ENCODE data around the gene TMEM225B. TPM values are rescaled to one million over a fixed set of nuclear protein-coding genes. Genes with fewer than 3 reads are reported as not detected.
"Not testable (repeated sequence)": the region's sequence is repeated elsewhere in the genome, so short reads cannot be mapped to it uniquely, and the experiment has no call there.

The TMEM225B gene
- not detected for total RNA-seq

- no peak for FAIRE-seq
- no peak for DNase-seq (ENCODE audit: low spot score in 2 of 2)
Observed at GRCh38 chr7:99597762-99598501, at the start of gene TMEM225B. TMEM225B (plus strand) TSS chr7:99598267; CDS start chr7:99604389, 6,122 bp downstream.

GRCh38 chr7:99549545-99549944 lies 48.5 kb upstream of the TMEM225B start:
- not testable (repeated sequence) for FAIRE-seq; DNase-seq (ENCODE audit: low spot score in 2 of 2)

GRCh38 chr7:99551334-99551733 lies 46.7 kb upstream of the TMEM225B start:
- no peak for FAIRE-seq
- DNase-seq (ENCODE audit: low spot score in 2 of 2) = peak in 1 of 2 donors; percentile 7

GRCh38 chr7:99551767-99552463 lies 46.2 kb upstream of the TMEM225B start, which contains the start of gene FAM200A:
FAM200A (minus strand) TSS chr7:99552114; CDS start chr7:99548407, 3,707 bp downstream.
- FAIRE-seq (no peak), DNase-seq (ENCODE audit: low spot score in 2 of 2) (peak; percentile 87 to 94)

- FAIRE-seq = no peak
- DNase-seq (ENCODE audit: low spot score in 2 of 2) = no peak
Observed at GRCh38 chr7:99553039-99553438, 45.0 kb upstream of the TMEM225B start.

- FAIRE-seq (no peak), DNase-seq (ENCODE audit: low spot score in 2 of 2) (no peak)
Observed at GRCh38 chr7:99554939-99555338, 43.1 kb upstream of the TMEM225B start.

GRCh38 chr7:99557196-99557607 lies 40.9 kb upstream of the TMEM225B start:
- FAIRE-seq = no peak
- no peak for DNase-seq (ENCODE audit: low spot score in 2 of 2)

GRCh38 chr7:99557940-99558305 lies 40.1 kb upstream of the TMEM225B start:
- DNase-seq (ENCODE audit: low spot score in 2 of 2) (no peak), FAIRE-seq (no peak)

GRCh38 chr7:99558306-99559174 lies 39.5 kb upstream of the TMEM225B start, which contains the start of gene ZNF655:
ZNF655 (plus strand) TSS chr7:99558642; CDS start chr7:99560560, 1,918 bp downstream.
- no peak for FAIRE-seq
- peak; percentile 85 to 91 for DNase-seq (ENCODE audit: low spot score in 2 of 2)

GRCh38 chr7:99559175-99559915 lies 38.7 kb upstream of the TMEM225B start:
- no peak for FAIRE-seq
- DNase-seq (ENCODE audit: low spot score in 2 of 2) = no peak

- FAIRE-seq = no peak
Observed at GRCh38 chr7:99560834-99561736, 37.0 kb upstream of the TMEM225B start.

GRCh38 chr7:99561737-99562051 lies 36.4 kb upstream of the TMEM225B start:
- no peak for FAIRE-seq
- no peak for DNase-seq (ENCODE audit: low spot score in 2 of 2)

More at GRCh38 chr7:99560834-99561736, 37.0 kb upstream of the TMEM225B start:
- DNase-seq (ENCODE audit: low spot score in 2 of 2) = no peak

GRCh38 chr7:99562114-99562784 lies 35.8 kb upstream of the TMEM225B start:
- DNase-seq (ENCODE audit: low spot score in 2 of 2) (no peak), FAIRE-seq (no peak)

- no peak for FAIRE-seq
- no peak for DNase-seq (ENCODE audit: low spot score in 2 of 2)
Observed at GRCh38 chr7:99562832-99563231, 35.2 kb upstream of the TMEM225B start.

GRCh38 chr7:99563650-99564049 lies 34.4 kb upstream of the TMEM225B start:
- DNase-seq (ENCODE audit: low spot score in 2 of 2) = no peak
- FAIRE-seq = no peak

GRCh38 chr7:99568770-99569169 lies 29.3 kb upstream of the TMEM225B start:
- DNase-seq (ENCODE audit: low spot score in 2 of 2); FAIRE-seq: not testable (repeated sequence)

- FAIRE-seq = no peak
- no peak for DNase-seq (ENCODE audit: low spot score in 2 of 2)
Observed at GRCh38 chr7:99571768-99572167, 26.3 kb upstream of the TMEM225B start.

- no peak for FAIRE-seq
- DNase-seq (ENCODE audit: low spot score in 2 of 2) = no peak
Observed at GRCh38 chr7:99573257-99573656, 24.8 kb upstream of the TMEM225B start.

Measured in frontal cortex (tissue), 4 donors.